Fibroblast of lung (primary cell): ENCODE data around the gene ASTN1.

ENCODE experiments used
- CTCF ChIP-seq, 2 donors: IDR thresholded peaks in 1 of 2; conservative IDR thresholded peaks in 1 of 2; 1 replicate in 1 of 2; 2 replicates in 1 of 2; pipeline ENCODE4 v1.5.1; 2011 to 2012; ENCODE audit warnings: low read length in 2 of 2, control low read depth in 1 of 2, inconsistent platforms in 1 of 2, low read depth in 1 of 2, mild to moderate bottlenecking in 1 of 2
- EZH2 ChIP-seq: IDR thresholded peaks from 2 replicates; pipeline ENCODE4 v1.5.1; 2012; ENCODE audit warnings: low read length, control low read depth, mild to moderate bottlenecking; ENCODE audit errors: missing control alignments

GRCh38 chr1:176829261-176829660, 335.3 kb downstream of the ASTN1 start:
- TF ChIP-seq CTCF (conservative IDR thresholded peaks at IDR 0.05 in 1 of 2, IDR thresholded peaks at IDR 0.05 in 1 of 2; ENCODE audit: low read depth in 1 of 2, low read length in 2 of 2) = no peak
- no peak for TF ChIP-seq EZH2
